Measurements from ENCODE around the gene NXF1.
A peak's percentile ranks its signal among the peaks of the same experiment; 100 is the strongest.
"Not testable (repeated sequence)": the region's sequence is repeated elsewhere in the genome, so short reads cannot be mapped to it uniquely, and the experiment has no call there.

NXF1 gene

DNA sequence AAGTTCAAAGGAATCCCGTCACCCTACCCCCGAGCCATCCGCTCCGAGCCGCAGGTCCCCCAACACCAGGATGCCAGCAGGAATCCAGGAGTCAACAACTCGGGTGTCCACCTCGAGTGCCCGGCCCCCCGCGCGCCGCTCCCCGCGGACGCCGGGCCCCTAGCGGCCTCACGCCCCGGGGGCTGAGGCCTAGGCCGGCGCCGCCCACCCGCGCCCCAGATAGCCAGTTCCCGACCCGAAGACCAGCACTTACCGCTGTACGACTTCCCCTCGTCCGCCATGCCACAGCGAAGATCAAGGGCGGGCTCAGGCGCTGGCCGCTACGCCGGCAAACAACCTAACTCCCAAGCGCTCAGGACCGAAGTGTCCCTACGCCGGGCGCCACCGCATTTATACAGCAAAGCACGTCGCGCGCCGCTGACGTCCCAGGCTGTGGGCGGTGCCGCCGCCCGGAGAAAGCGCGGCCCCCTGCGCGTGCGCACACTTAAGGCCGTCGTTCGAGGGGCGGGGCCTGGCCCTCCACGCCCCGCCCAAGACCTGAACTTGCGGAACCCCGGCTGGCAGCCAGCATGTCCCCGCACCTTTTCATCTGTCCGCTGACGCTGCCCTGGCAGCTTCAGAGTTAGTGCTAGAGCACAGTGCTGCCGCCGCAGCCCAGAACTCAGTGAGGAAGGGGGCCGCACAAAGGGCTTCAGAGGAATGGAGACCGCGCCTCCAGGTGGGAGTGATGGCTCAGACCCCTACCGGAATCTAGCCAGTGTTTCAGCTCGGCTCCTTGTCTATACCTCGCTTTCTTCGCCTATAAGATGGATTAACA, at the start of gene NXF1:
TSS of gene NXF1 (minus strand) at position 365 of the 817 bp plus-strand sequence. CDS start at position 281, 84 bp downstream.
- DNase-seq (ENCODE audit: low read depth, low spot score): peak; percentile 99

GRCh38 chr11:62854013-62854824, 49.0 kb upstream of the NXF1 start:
- no peak for DNase-seq (ENCODE audit: low read depth, low spot score)

DNA sequence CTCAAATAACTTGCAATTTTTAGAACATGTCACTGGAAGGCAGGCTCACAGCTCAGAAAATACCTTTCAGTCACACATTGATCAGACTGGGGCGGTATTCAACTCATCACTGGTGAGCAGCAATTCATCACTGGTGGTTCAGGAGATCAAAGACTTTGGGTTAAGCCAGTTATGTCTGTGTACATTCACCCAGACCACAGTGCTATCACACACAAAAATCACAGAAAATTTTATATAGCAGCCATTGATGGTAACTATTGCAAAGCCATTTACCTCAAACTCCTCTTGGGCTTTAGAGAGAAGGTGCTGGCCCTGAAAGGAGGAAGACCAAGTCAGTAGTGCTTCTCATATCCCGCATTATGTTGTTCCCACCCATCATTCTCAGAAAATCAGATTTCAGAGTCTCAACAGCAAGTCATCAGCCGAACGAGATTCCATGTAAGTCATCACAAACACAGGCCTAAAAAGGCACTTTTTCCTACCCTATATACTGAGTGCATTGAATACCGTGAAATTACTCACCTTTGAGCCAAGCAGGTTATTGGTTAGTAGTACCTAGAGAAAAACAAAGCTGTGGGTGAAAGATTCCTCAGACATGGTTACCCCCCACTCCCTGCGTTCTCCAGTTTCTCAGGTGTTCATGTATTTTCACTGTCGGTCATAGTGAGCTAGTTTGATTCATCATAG, 48.2 kb upstream of the NXF1 start:
- no peak for DNase-seq (ENCODE audit: low read depth, low spot score)

DNA sequence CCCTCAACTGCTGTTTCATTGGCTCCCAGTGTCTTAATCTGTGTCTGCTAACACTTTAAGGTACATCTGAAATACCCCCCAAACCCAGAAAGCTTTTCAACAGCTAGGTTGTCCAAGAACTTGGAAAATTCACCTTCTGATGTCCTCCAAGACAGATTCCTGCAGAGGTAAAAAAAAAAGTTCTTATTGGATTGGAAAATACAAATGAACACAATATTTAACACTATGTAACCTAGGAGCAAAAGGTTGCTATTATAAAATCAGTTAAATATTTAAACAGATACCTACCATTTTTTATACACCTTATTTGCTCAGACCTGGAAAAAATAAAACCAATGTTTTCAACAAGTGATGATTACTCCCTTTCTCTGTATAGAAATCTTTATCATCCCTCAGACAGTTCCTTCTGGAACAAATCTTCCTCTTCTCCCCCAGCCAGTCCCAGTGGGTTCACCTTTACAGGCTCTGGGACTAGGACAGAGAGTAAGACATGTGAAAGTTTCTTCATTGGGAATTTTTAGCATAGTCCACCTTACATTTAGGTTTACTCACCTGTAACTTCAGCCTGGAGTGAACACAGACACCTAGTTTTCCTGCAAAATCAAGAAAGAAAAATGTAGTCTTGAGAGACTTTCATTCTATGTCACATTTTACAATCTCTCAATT, 47.4 kb upstream of the NXF1 start:
- no peak for DNase-seq (ENCODE audit: low read depth, low spot score)

- DNase-seq (ENCODE audit: low read depth, low spot score): no peak
Measured at GRCh38 chr11:62851807-62852522, 46.7 kb upstream of the NXF1 start.

DNA sequence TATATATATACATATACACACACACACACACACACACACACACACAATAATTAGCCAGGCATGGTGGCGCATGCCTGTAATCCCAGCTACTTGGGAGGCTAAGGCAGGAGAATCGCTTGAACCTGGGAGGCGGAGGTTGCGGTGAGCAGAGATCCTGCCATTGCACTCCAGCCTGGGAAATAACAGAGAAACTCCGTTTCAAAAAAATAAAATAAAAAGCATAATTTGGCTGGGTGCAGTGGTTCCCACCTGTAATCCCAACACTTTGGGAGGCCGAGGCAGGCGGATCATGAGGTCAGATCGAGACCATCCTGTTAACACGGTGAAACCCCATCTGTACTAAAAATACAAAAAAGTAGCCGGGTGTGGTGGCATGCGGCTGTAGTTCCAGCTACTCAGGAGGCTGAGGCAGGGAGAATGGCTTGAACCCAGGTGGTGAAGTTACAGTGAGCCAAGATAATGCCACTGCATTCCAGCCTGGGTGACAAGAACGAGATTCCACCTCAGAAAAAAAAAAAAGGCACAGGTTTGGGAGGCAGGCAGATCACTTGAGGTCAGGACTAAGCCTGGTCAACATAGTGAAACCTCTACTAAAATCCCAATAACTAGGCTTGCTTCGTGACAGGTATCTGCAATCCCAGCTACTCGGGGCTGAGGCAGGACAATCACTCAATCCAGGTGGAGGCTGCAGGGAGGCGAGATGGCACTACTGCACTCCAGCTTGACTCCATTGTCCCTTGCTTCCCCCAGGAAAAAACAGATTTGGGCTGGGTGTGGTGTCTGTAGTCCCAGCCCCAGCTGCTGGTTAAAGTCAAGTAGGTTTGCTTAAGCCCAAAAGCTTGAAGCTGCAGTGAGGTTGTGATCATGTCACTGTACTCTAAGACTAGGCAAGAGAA, 45.9 kb upstream of the NXF1 start:
- no peak for DNase-seq (ENCODE audit: low read depth, low spot score)

DNA sequence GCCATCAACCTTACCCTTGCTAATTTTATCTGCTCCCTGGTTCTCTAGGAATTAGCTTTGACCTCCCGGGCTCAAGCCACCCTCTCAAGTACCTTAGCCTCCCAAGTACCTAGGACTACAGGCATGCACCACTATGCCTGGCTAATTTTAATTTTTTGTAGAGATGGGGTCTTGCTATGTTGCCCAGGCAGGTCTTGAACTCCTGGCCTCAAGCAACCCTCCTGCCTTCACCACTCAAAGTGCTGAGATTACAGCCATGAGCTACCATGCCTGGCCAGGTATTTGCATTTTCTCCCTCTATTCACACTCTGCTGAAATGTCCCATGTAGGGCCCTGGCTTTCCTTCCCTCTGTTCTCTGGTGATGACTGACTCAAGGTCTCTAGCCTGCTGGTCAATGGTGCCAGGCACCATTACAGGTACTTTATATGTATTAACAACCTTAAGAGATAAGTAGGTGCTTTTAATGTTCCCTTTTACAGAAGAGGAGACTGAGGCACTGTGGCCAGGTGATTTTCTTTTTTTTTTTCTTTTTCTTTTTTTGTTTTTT, 42.6 kb upstream of the NXF1 start:
- no peak for DNase-seq (ENCODE audit: low read depth, low spot score)

- no peak for DNase-seq (ENCODE audit: low read depth, low spot score)
Measured at GRCh38 chr11:62846177-62846576, 40.9 kb upstream of the NXF1 start.

GRCh38 chr11:62844154-62844553, 38.9 kb upstream of the NXF1 start:
- DNase-seq (ENCODE audit: low read depth, low spot score): no peak

DNA sequence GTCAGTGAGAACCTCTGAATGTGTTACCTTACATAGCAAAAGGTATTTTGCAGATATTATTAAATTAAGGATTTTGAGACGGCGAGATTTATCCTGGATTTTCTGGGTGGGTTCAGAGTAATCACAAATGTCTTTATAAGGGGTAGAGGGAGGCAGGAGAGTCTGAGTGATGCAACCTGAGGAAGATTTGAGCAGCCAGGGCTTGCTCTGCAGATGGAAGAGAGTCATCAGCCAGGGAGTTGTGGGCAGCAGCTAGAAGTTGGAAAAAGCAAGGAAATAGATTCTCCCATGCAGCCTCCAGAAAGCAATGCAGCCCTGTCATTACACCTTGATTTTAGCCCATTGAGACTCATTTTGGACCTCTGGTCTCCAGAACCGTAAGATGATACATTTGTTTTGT, 38.2 kb upstream of the NXF1 start:
- DNase-seq (ENCODE audit: low read depth, low spot score): no peak

GRCh38 chr11:62842891-62843290, 37.7 kb upstream of the NXF1 start:
- DNase-seq (ENCODE audit: low read depth, low spot score): not testable (repeated sequence)

DNA sequence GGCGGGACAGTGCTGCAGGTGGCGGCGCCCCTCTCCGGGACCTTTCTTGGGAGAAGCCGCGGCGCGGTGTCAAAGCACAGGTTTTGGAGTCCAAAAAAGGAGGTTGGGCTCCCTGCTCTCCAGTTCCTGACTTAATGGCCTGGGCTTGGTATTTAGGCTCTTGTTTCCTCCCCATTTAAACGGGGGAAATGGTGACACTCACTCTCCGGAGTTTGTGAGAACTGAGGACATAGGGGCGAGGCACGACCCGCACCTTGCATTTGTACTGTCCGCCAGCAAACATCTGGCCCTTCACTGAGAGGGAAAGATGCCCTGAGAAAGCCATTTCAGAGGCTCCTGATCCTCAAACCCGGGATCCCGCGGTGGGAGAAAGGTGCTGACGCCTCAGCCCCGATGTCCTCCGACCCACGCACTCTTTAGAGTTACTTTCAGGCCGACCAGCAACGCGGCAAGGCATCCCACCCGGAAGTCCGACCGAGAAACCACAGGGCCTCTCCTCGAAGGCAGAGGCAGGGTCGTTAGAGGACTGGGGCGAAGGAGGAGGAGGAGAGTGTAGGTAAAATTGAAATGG, 37.0 kb upstream of the NXF1 start:
- DNase-seq (ENCODE audit: low read depth, low spot score): peak; percentile 41

DNA sequence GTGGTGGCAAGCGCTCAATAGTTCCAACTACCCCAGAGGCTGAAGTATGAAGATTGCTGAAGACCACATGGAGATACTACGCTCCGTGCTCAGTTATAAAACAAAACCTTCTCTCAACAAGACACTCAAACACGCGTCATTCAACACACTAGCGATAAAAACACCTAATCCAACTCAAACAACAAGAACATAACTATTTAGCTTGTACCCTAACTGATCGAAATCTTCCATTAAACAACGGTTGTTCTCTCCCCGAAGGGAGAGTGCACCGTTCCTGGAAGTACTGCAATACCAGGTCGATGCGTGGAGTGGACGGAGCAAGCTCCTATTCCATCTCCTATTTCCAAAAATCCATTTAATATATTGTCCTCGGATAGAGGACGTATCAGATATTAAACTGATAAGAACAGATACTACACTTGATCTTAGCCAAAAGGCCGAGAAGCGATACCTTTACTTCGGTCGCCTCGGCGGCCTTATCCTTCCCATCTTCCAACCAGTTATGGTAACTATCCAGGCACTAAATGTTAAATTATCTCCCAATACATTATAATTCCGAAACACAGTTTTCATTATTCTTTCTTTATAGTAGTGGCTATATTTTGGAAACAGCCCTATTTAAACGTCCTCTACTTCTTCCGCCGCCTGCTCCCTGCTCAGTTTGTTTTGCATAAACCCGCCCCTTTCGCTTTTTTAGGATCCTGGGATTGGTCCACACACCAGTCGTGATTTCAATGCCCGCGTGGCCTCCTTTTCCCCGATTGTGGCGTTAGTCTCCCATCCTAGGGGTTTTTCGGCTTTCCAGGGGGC, 36.3 kb upstream of the NXF1 start:
- peak; percentile 97 for DNase-seq (ENCODE audit: low read depth, low spot score)

DNA sequence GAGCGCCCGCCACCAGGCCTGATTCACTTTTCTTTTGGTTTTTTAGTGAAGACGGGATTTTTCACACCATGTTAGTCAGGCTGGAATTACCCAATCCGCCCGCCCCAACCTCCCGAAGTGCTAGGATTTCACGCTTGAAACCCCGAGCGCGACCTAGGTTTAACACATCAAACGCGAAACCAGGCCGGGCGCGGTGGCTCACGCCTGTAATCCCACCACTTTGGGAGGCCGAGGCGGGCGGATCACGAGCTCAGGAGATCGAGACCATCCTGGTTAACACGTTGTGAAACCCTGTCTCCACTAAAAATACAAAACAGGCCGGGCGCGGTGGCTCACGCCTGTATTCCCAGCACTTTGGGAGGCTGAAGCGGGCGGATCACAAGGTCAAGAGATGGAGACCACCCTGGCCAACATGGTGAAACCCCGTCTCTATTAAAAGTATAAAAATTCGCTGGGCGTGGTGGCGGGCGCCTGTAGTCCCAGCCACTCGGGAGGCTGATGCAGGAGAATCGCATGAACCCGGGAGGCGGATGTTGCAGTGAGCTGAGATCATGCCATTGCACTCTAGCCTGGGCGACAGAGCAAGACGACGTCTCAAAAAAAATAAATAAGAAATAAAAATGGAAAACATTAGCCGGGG, 35.6 kb upstream of the NXF1 start:
- DNase-seq (ENCODE audit: low read depth, low spot score): peak; percentile 69

GRCh38 chr11:62839050-62839945, 34.1 kb upstream of the NXF1 start, which contains the start of gene WDR74:
Gene WDR74 (minus strand): TSS chr11:62839590. CDS start chr11:62839570, 20 bp downstream.
- peak; percentile 96 for DNase-seq (ENCODE audit: low read depth, low spot score)

GRCh38 chr11:62835336-62835735, 30.1 kb upstream of the NXF1 start:
- DNase-seq (ENCODE audit: low read depth, low spot score): no peak
